Pancreas (tissue), 10 donors: ENCODE measurements around the gene HES2. TPM values are rescaled to one million over a fixed set of nuclear protein-coding genes. Genes with fewer than 3 reads are reported as not detected.

Source experiments
- ATAC-seq, 4 donors: fragments of 200-7000 bp; cut with Tn5 transposase; one replicate each; pipeline versions ENCODE4 v1.8.0 to v1.9.1; 2020; ENCODE audit warnings: mild to moderate bottlenecking in 4 of 4, moderate library complexity in 4 of 4
- DNase-seq, 6 donors: peaks; one replicate each; pipeline ENCODE4 v3.0.0-alpha.2; 2020
- FAIRE-seq: peaks from 2 replicates; lab custom pipeline; 2012; peaks lifted over from hg19 to GRCh38; lab: Jason Lieb, UNC
- H3K27ac ChIP-seq, 4 donors: fragments of 200-600 bp; sonication (generic); 1 replicate in 3 of 4; 2 replicates in 1 of 4; pipeline versions ENCODE4 v1.5.0 to v1.8.0; 2020
- H3K27me3 ChIP-seq, 4 donors: fragments of 200-600 bp; one replicate each; pipeline ENCODE4 v1.8.0; 2021
- H3K36me3 ChIP-seq, 3 donors: fragments of 200-600 bp; sonication (generic) in 1 of 3; one replicate each; pipeline versions ENCODE4 v1.5.0 to v1.8.0; 2020 to 2021
- H3K4me1 ChIP-seq, 3 donors: fragments of 200-600 bp; one replicate each; pipeline ENCODE4 v1.8.0; 2021
- H3K4me3 ChIP-seq, 4 donors: fragments of 200-600 bp; sonication (generic) in 2 of 4; one replicate each; pipeline versions ENCODE4 v1.5.0 to v1.8.0; 2020 to 2021
- H3K9me3 ChIP-seq, 4 donors: fragments of 200-600 bp; one replicate each; pipeline ENCODE4 v1.8.0; 2021
- CTCF ChIP-seq, 4 donors: fragments of 200-600 bp; sonication (generic) in 3 of 4; IDR thresholded peaks; one replicate each; pipeline versions ENCODE4 v1.5.0 to v1.8.0; 2021; ENCODE audit warnings: antibody characterized with exemption in 4 of 4
- WGBS, 2 donors: extraction: QIAGEN DNeasy Blood & Tissue Kit; methylation state at CpG; one replicate each; pipeline ENCODE4 v1.1.7; 2013; 5-methylcytosine and 5-hydroxymethylcytosine counted together
- intact Hi-C, 3 donors: fragments of 100-400 bp; cut with DNase I; formaldehyde crosslinking; loops; one replicate each; pipeline versions ENCODE4 v1.11.1 to v1.14.2; 2022
- polyA plus RNA-seq, 2 donors: library from polyadenylated mRNA; stranded (reverse); fragments of 200-250 nt; gene quantifications; one replicate each; pipeline ENCODE4 v1.2.3, GENCODE V29; 2013
- total RNA-seq, 6 donors: library from RNA; stranded (reverse); fragmentation: NEBNext Ultra II Directional in 4 of 6; extraction: Animal tissue kit (Norgen Biotek cat#: 25700) in 4 of 6; gene quantifications; one replicate each; pipeline versions ENCODE4 v1.2.1 to v1.2.4, GENCODE V29; 2021 to 2023
- donor health status: healthy with polysubstance abuse.
- donor health status: DM: no; HTN: no; CAD: no; lungs with moderate emphysema.
- donor health status: DM: no; HTN: no; CAD: no.
- donor health status: control.
- donor health status: control.
- donor health status: Bipolar disorder and iron deficiency.
- donor health status: DM: yes; HTN: yes; CAD: no.
- donor health status: DM: no; HTN: no; CAD: no.
- donor health status: DM: no; HTN: no; CAD: no.
- donor health status: DM: yes; HTN: yes; CAD: no.

The HES2 gene
- total and polyA plus RNA-seq, 8 donors, result 0.03 to 0.31 (median 0.09) TPM; not detected in 5

- intact Hi-C loops, result no loop called here
- H3K27me3 ChIP-seq, result peaks cover 0 to 17% (median 8%) of the 10 kb centered on the region in 4 donors
- ATAC-seq (peak; percentile 27 to 62 (median 50)), DNase-seq (peak in 4 of 6 donors; percentile 50 to 82 (median 64)), FAIRE-seq (no peak)
- H3K9me3 ChIP-seq, result no peaks in the 10 kb centered on the region
- no peaks in the 10 kb centered on the region for H3K36me3 ChIP-seq
- H3K4me3 ChIP-seq, result no peak overlapping the region
- H3K27ac ChIP-seq, result no peak overlapping the region
- WGBS, 2 donors, result 52 to 60% methylated on average over 26 of the region's 26 CpGs
- no peak for TF ChIP-seq CTCF (IDR thresholded peaks at IDR 0.05)
- H3K4me1 ChIP-seq, result peaks cover 0 to 7% (median 7%) of the 10 kb centered on the region in 3 donors
Measured at GRCh38 chr1:6427441-6428390, 8.0 kb upstream of the HES2 start.

- Histone ChIP-seq H3K27me3 (peaks cover 0 to 17% (median 8%) of the 10 kb centered on the region in 4 donors), H3K9me3 (no peaks in the 10 kb centered on the region), H3K36me3 (no peaks in the 10 kb centered on the region), H3K4me3 (no peak overlapping the region), H3K4me1 (peaks cover 0 to 7% (median 7%) of the 10 kb centered on the region in 3 donors), H3K27ac (no peak overlapping the region)
- 77 to 91% methylated on average over 10 of the region's 10 CpGs for WGBS, 2 donors
- intact Hi-C loops, result no loop called here
- DNase-seq (no peak), ATAC-seq (no peak), FAIRE-seq (no peak)
- no peak for TF ChIP-seq CTCF (IDR thresholded peaks at IDR 0.05)
Measured at GRCh38 chr1:6426972-6427350, 7.2 kb upstream of the HES2 start.

GRCh38 chr1:6426277-6426971, 6.7 kb upstream of the HES2 start:
- ATAC-seq (no peak), DNase-seq (no peak), FAIRE-seq (no peak)
- no peak overlapping the region for H3K27ac ChIP-seq
- no peaks in the 10 kb centered on the region for H3K36me3 ChIP-seq
- 70 to 78% methylated on average over 8 to 9 of the region's 9 CpGs for WGBS, 2 donors
- no peak overlapping the region for H3K4me3 ChIP-seq
- no peaks in the 10 kb centered on the region for H3K9me3 ChIP-seq
- H3K27me3 ChIP-seq, result peaks cover 0 to 17% (median 8%) of the 10 kb centered on the region in 4 donors
- H3K4me1 ChIP-seq, result peaks cover 0 to 7% (median 7%) of the 10 kb centered on the region in 3 donors
- intact Hi-C loops, result no loop called here
- TF ChIP-seq CTCF (IDR thresholded peaks at IDR 0.05), result no peak

GRCh38 chr1:6425658-6426057, 5.9 kb upstream of the HES2 start:
- intact Hi-C loops, result no loop called here
- Histone ChIP-seq H3K36me3 (no peaks in the 10 kb centered on the region), H3K27me3 (peaks cover 0 to 17% (median 8%) of the 10 kb centered on the region in 4 donors), H3K4me1 (peaks cover 0 to 7% (median 7%) of the 10 kb centered on the region in 3 donors), H3K27ac (no peak overlapping the region), H3K4me3 (no peak overlapping the region), H3K9me3 (no peaks in the 10 kb centered on the region)
- DNase-seq (no peak), ATAC-seq (no peak), FAIRE-seq (no peak)
- TF ChIP-seq CTCF (IDR thresholded peaks at IDR 0.05), result no peak
- WGBS, 2 donors, result 69 to 81% methylated on average over 6 of the region's 6 CpGs
